GM12872 (cell line): ENCODE results near the gene RAB35.

Experiments
- TF ChIP-seq, protein P1 (sequence below): IDR thresholded peaks from 3 replicates; pipeline ENCODE4 v1.5.1; 2011; ENCODE audit warnings: low read depth, mild to moderate bottlenecking, low read length, moderate library complexity; ENCODE audit not compliant: insufficient read depth

The RAB35 gene

DNA sequence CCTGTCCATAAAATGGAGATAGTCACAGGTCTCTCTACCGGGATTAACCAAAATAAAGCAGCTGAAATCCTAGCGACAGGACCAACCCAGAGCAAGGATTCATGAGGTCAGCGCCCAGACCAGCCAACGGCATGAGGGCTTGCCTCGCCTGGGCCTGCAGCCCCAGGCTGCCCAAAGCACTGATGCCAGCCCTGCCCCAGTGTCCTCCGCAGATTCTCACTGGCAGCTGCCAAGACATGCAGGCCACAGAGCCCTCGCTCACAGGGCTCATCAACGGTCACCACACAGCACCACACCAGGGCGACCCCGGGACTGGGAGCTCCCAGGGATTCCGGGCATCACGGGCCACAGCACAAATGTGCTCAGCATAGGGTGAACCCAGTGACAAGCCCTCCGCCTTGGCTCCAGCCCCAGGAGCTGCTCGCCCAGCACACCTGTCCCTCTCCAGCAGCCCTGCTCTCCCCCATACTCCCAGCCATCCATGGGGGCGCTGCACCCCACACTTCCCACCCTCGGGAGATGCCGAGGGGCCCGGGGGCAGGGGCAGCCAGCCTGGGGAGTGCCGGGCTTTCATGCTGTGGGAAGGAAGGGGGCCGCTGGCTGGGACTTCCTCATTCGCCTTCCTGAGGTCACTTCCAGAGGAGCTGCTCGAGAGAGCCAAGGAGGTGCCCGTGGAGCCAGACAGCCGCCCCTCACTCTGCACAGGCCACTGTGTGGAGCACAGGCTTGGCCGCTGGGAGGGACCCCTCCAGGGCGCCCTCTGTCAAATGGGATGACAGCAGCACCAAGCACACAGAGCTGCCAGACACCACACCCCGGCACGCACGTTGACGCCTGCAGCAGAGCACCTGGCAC, 14.1 kb downstream of the RAB35 start:
- TF ChIP-seq, protein P1, sequence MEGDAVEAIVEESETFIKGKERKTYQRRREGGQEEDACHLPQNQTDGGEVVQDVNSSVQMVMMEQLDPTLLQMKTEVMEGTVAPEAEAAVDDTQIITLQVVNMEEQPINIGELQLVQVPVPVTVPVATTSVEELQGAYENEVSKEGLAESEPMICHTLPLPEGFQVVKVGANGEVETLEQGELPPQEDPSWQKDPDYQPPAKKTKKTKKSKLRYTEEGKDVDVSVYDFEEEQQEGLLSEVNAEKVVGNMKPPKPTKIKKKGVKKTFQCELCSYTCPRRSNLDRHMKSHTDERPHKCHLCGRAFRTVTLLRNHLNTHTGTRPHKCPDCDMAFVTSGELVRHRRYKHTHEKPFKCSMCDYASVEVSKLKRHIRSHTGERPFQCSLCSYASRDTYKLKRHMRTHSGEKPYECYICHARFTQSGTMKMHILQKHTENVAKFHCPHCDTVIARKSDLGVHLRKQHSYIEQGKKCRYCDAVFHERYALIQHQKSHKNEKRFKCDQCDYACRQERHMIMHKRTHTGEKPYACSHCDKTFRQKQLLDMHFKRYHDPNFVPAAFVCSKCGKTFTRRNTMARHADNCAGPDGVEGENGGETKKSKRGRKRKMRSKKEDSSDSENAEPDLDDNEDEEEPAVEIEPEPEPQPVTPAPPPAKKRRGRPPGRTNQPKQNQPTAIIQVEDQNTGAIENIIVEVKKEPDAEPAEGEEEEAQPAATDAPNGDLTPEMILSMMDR, result no peak

DNA sequence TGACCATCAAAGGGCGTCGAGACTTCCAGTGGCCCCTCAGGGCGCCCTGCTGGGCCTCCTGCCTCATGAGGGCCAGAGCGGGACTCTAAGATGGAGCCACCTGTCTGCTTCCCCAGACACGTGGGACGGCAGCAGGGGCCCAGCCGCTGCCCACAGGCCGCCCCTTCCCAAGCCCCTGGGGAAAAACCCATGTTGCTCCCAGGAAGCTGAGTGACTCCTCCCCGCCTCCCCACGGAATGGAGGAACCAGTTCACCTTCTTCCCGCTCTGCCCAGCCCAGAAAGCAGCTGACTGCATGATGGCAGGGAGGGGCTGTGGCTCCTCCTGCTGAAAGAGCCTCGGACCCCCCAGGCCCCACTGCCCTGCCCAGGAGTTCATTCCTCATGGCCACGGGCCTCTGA, 14.9 kb downstream of the RAB35 start:
- TF ChIP-seq, protein P1, result no peak

DNA sequence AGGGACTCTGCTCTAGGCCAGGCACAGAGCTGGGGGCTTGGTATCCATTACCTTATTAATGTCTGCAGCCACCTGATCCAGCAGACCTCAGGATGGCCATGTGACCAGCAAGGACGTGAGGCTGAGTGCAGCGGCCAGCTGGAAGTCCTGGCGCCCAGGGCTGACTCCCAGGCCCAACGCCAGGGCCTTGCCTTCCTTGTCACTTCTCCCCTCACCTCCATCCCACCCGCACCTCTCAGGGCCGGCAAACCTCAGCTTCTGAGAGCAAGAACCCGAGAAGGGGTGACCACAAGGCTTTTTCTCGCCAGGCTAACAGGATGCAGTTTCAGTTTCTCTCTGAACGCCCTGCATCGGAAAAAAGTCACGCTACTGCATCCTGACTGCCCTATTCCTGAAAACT, 15.4 kb downstream of the RAB35 start:
- TF ChIP-seq, protein P1, result no peak

DNA sequence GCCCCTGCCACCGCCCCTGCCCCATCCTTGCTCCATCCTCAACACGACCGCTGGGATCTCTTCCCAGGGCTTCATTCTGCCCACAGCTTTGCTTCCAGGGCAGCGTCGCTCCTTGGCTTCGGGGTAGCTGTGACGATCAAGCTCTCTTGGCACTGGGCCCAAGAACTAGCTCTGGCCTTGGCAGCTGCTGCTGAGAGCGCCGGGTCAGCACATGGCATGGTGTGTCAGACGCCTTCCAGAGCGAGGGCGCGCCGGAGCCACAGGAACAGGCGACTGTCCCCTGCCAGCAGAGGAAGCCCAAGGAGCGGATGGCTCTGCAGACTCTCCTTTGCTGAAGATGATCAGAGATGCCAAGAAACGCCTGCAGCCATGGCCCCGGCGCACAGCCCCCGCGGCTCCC, 15.9 kb downstream of the RAB35 start:
- TF ChIP-seq, protein P1, result no peak

DNA sequence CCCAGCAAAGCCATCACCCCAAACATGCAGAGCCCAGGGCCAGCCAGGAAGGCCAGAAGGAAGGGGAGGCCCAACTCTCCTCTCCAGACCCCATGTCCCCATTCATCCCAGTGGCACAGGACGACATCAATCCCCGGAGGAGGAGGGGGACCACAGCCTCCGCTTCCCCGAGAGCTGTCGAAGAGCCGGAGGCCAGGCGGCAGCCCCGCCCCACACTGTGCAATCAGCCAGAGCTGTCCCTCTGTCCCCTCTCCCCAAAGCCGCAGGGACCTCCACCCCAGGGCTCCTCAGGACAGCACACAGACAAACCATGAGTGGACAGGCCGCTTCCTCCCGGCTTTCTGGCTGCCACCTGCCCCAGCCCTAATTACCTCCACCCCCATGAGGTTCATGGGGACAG, 16.8 kb downstream of the RAB35 start:
- TF ChIP-seq, protein P1, result no peak

DNA sequence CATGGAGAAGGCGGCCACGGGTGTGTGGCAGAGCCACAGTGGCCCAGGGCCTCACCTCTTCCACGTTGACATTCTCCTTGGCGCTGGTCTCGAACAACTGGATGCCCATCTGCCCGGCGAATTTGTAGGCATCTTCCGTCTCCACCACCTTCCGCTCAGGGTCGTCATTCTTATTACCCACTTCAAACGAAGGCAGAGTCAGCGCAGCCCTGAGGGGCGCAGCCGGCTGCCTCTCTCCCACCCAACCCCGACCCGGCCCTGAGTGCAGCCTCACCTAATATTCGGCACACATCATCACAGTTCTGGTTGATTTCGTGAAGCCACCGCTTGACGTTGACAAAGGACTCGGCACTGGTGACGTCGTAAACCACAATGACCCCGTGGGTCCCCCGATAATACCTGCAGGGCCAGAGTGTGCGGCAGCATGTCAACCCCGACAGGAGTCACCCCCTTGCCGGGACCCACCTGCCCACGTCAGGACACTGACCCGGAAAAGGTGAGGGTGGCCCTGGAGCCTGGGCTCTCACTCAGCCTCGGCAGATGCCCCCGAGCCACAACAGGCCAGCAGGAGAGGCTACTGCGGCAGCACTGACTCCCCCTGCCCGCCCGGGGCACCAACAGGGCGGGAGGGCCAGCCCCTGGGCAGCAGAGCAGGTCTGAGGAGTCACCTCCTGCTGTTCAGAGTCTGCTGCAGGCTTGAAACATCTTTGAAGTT, 17.6 kb downstream of the RAB35 start:
- TF ChIP-seq, protein P1, result no peak

DNA sequence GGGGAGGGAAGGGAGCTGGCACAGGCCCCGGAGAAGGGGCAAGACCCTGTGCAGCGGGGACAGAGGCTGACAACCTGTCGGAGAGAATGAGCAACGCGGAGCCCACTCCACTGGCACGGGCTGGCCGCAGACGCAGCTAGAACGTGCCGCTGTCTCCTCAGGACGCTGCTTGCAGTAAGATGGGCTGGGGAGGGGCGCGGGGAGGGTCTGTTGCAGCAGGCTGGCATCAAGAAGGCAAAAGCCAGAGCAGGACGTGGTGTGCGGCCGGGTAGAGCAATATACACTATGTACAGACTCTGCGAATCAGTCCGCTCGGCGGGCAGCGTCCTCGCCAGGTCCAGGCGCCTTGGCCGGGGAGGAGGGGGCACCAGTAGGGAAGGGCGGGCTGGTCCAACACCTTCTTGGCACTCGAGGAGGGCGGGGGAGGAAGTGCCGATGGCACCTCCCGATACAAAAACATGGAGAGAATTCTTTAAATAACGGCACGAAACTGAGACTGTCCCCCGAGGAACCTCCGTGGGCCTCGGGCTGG, 19.8 kb downstream of the RAB35 start:
- TF ChIP-seq, protein P1, result no peak
